ENCODE measurements around the gene BCAT1.
"Not testable (repeated sequence)": the region's sequence is repeated elsewhere in the genome, so short reads cannot be mapped to it uniquely, and the experiment has no call there.

The BCAT1 gene

GRCh38 chr12:24956351-24956750 is 7.5 kb upstream of the BCAT1 start:
- DNase-seq (ENCODE audit: low spot score), result not testable (repeated sequence)

DNA sequence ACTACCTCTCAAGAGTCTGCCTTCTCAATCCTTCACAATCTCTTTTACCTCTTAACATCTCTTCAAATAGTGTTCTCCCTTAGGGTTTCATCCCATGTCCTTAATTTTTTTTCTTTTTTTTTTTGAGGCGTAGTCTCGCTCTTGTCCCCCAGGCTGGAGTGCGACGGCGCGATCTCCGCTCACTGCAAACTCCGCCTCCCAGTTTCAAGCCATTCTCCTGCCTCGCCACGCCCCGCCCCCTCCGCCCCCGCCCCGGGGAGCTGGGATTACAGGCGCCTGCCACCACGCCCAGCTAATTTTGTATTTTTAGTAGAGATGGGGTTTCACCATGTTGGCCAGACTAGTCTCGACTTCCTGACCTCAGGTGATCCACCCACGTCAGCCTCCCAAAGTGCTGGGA is 7.0 kb upstream of the BCAT1 start:
- no peak for DNase-seq (ENCODE audit: low spot score)

- no peak for DNase-seq (ENCODE audit: low spot score)
These were observed 6.5 kb upstream of the BCAT1 start for GRCh38 chr12:24955389-24955788.

DNA sequence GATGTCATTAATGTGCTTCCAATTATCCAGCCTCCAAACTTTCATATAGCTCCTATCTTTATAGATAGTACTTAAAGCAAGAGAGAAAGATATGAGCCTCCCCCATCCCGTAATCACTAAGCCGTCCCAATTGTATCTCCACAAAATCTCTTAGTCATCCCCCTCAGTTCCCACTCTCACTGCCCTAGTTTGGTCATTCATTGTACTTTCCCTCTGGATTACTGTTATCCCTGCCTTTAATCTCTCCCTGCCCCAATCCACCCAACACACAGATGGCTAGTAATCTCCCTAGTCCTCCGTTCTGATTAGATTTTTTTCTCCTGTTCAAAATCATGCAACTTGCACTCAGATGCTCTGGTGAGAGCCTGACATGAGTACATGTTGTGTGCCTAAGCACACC is 5.4 kb upstream of the BCAT1 start:
- no peak for DNase-seq (ENCODE audit: low spot score)

DNA sequence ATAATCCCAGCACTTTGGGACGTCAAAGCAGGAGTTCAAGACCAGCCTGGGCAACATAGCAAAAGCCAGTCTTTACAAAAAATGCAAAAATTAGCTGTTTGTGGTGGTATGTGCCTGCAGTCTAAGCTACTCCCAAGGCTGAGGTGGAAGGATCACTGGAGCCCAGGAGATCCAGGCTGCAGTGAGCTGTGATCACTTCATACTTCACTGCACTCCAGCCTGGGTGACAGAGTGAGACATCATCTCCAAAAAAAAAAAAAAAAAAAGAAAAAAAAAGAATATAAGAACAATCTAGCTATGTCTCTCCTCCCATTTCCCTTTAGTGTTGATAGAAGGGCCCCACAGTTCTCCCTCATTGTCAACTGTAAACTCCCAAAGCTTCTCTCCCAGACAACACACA is 3.5 kb upstream of the BCAT1 start:
- DNase-seq (ENCODE audit: low spot score), result no peak

DNA sequence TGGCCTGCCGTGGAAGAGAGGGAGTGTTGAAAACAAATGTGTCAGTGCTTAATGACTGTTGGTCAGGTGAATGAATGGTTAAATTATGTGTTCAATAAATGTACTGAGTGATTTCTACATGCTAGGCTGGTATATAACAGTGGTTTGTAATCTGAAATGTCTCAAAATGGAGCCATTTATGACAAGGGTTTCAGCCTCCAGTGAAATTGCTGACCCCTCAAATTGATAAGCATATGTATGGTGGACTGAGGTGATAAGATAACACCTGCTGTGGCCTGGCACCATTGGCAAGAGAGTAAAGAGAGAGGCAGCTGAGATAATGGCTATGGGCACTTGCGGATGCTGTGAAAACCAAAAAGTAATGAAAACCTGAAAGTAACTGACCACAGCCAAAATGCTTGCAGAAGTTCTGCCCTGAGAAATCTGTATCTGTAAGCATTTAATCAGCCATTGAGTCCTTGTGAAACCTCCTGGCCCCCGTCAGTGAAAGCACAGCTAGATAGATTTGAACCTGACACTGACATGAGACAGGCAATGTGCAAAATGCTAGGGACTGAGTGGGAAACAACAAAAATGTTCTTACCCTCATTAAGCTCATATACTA is 1.4 kb upstream of the BCAT1 start:
- DNase-seq (ENCODE audit: low spot score), result no peak

- DNase-seq (ENCODE audit: low spot score), result no peak
These were observed 513 bp downstream of the BCAT1 start for GRCh38 chr12:24948420-24948756.

DNA sequence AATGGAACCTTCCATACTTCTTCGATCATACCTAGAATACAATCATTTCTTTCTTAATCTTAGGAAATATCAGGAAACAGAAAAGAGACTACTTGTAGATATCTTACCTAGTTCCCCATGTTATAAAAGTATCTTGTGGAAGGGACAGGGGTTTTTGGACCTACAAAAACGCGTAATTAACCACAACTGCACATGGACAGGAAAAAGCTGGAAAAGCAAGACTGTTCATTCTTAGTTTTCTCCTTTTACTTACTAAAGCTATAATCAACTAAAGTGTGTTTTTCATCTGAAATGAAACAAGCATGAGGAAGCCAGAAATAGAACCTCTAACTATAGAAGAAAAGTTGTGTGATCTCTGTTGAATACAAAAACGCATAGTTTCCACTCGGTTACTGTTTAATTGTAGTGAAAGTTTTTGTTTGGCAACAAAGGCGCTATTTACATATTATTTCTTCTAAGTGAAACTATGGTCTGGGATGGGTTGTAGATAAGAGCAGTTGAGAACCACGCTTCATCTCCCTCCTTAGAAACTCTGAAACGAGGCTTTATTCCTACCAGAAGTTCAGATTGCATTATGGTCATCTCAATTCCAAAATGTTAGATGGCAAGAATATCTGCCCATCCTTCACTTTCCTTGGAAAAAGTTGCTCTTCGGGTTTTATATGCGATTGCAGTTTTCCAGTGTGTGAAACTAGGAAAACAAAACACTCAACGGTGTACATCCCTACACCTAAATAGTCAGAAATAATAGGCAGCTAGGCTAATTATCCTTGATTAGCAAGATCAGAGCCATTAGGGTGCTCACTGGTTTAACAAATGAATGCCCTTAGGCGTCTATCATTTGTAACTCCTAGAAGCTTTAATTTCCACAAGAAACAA is 1.1 kb downstream of the BCAT1 start:
- no peak for DNase-seq (ENCODE audit: low spot score)

- no peak for DNase-seq (ENCODE audit: low spot score)
These were observed 3.1 kb downstream of the BCAT1 start for GRCh38 chr12:24945845-24946244.

GRCh38 chr12:24945039-24945438 is 3.9 kb downstream of the BCAT1 start:
- no peak for DNase-seq (ENCODE audit: low spot score)

DNA sequence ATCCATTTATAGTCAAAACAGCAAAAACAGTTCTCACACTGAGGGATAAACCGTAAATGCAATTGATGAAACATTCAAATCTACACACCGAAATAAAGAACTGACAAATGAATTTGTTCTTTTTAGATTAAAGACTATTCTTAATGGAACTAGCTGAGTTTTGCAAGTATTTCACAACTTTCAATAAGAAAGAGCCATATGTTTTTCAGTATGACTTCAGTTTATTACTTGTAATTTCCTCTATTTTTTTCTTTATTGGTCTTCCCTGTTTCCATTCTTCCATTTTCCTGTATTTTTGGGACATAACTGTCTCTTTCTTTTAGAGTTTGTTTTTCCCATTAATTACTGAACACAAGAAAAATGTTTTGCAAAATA is 4.3 kb downstream of the BCAT1 start:
- no peak for DNase-seq (ENCODE audit: low spot score)

GRCh38 chr12:24943947-24944600 is 4.8 kb downstream of the BCAT1 start:
- no peak for DNase-seq (ENCODE audit: low spot score)

DNA sequence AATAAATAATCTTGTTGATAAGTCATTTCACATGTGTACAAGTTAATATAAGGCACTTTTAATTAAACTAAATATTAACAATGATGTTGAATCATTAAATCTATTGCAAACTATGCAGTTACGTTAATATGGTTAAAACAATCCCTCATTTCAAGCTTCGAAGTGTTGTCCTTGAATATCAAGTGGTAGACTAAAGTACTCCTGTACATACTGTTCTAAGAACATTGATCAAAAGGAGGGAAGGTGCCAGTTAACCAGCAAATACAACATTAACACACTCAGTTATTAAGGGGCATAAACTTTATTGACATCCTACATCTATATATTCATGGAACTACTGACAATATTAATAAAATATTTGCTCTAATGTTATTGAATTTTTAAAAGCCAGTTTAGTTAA is 8.7 kb downstream of the BCAT1 start:
- DNase-seq (ENCODE audit: low spot score), result no peak

GRCh38 chr12:24939551-24939950 is 9.3 kb downstream of the BCAT1 start:
- DNase-seq (ENCODE audit: low spot score), result not testable (repeated sequence)

DNA sequence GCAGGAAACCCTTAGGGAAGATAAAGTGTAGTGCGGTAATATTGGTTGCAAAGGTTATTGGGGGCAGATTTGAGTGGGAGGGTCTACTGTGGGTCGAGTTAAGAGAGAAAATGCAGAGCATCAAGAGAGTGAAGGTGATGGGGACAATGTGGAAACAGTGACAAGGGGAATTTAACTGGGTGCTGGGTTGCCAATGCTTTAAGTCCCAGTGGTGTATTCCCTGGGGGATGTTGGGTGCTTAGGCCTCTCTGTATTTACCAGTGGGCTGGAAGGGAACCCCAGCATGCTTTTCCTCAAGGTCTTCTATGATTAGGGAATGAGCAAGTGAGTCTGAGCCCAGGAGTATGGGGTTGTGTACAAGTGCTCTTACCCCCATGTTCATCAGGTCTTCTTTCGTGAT is 10.6 kb downstream of the BCAT1 start:
- no peak for DNase-seq (ENCODE audit: low spot score)

DNA sequence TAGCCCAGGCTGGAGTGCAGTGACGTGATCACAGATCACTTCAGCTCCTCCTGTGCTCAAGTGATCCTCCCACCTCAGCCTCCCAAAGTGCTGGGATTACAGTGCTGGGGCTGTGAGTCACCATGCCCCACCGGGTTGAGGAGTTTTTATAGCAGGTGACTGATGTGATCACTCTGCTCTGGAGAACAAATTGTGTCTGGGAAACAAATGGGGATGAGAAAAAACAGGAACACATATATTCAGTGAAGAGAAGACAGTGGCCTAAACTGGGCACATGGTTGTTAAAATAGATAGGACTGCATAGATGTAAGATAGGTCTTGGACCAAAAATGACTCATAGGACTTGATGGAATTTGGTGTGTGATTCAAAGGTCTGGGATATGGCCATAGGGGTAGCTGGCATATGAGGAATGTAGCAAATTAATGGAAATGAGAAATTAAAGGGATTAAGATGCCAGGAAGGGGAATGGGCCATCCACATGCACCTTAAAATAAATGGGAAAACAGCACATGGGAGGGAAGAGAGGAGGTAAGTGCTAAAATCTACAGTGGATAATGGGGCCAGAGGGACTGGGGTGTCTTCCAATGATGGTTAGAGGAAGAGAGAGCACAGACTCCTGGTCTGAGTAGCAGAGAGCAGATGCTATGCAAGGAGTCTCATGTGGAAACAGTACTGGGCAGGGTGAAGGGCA is 11.2 kb downstream of the BCAT1 start:
- DNase-seq (ENCODE audit: low spot score), result no peak

DNA sequence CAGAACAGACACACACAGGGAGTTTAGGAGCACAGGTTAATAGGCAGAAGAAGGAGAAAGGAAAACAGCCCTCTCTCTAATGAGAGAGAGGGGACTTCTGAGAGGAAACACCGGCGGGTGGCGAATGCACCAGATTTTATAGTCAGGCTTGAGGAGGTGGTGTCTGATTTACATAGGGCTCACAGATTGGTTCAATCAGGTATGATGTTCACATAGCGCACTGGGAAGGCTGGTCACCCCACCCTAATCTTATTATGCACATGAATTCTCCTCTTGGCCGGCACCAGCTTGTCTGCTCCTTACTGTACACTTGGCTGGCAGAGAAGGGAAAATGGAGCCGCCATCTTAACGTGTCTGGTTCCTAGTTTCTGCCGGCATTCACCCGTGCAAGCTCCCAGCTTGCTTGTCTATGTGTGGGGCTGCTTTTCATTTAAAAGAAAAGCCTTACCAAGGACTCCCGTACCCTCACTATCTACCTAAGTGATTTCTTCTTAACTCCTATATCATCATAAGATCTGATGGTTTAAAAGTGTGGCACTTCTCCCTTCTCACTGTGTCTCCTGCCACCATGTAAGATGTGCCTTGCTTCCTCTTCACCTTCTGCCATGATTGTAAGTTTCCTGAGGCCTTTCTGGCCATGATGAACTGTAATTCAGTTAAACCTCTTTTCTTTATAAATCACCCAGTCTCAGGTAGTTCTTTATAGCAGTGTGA is 15.1 kb downstream of the BCAT1 start:
- no peak for DNase-seq (ENCODE audit: low spot score)

DNA sequence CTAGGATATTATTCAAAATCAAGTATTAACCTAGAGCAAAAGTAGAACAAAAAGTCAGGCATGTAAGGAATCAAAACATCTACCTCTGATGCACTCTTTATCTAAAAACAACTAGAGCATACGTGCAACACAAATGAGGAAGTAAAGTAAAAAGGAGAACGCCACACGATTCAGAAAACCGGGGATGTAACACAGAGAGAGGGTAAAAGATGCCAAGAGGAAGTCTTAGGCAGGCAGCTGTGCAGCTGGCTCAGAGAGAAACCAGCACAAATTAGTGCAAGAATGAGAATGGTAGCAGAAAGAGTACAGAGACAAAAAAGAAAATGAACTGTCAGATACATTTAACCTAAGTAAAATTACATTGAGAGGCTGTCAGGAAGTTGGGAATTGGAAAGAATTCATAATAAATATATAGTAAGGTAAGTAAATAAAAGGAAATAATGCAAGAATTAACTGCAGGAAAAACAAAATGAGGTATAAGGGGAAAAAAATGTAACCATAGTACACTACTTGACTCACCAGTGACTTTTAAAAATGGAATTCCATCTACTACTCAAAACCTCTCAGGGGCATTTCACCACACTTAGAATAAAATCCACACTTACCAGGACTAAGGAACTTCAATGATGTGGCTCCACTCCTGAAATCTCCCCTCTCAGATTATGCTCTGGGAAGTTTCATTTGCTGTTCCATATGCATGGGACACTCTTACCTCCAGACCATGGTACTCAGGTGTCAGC is 17.1 kb downstream of the BCAT1 start:
- DNase-seq (ENCODE audit: low spot score), result no peak

GRCh38 chr12:24929953-24930352 is 18.9 kb downstream of the BCAT1 start:
- DNase-seq (ENCODE audit: low spot score), result no peak

GRCh38 chr12:24928533-24929306 is 20.2 kb downstream of the BCAT1 start:
- DNase-seq (ENCODE audit: low spot score), result not testable (repeated sequence)

DNA sequence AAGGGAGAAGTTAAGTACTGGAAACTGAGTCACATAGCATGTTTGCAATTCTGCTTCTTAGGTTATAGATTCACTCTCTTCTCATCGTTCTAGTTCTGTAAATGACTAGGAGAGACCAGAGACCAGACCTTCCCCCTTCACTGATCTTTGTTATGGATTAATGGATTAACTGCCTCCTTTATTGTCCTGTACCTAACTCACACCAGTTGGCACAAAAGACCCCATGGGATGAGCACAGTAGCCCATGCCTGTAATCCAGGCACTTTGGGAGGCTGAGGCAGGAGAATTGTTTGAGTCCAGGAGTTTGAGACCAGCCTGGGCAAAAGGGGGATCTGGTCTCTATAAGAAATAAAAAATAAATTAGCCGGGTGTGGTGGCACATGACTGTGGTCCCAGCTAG is 20.8 kb downstream of the BCAT1 start:
- DNase-seq (ENCODE audit: low spot score), result no peak
